Naive thymus-derived CD8-positive, alpha-beta T cell (primary cell): ENCODE measurements around the gene DOCK4. TPM values are rescaled to one million over a fixed set of nuclear protein-coding genes. Genes with fewer than 3 reads are reported as not detected.
A peak's percentile ranks its signal among the peaks of the same experiment; 100 is the strongest.

Experiments used
- ATAC-seq, 2 donors: fragments of 150-1000 bp; cut with Tn5 transposase in 1 of 2; sonication (Bioruptor Pico), chemical (Tn5 transposase) in 1 of 2; 1 replicate in 1 of 2; 2 replicates in 1 of 2; pipeline ENCODE4 v1.10.0; 2021; ENCODE audit warnings: mild to moderate bottlenecking in 2 of 2, moderate library complexity in 2 of 2
- POLR2A ChIA-PET: fragments of 350-600 bp; sonication (Branson Sonifier 250); formaldehyde crosslinking; loops from one replicate; lab custom pipeline; 2021; ENCODE audit warnings: antibody characterized with exemption; lab: Charles Lee
- DNase-seq, 10 donors: peaks; one replicate each; pipeline versions ENCODE4 v3.0.0 to v3.0.0-alpha.2; 2020 to 2022
- H3K27ac Mint-ChIP-seq, 10 donors: one replicate each; pipeline ENCODE4 v1.8.0; 2020 to 2022; ENCODE audit warnings: mild to moderate bottlenecking in 10 of 10, mixed read lengths in 10 of 10, moderate library complexity in 4 of 10, inconsistent platforms in 1 of 10
- H3K27me3 Mint-ChIP-seq, 5 donors: one replicate each; pipeline ENCODE4 v1.8.0; 2021 to 2022; ENCODE audit warnings: mixed read lengths in 5 of 5
- H3K36me3 Mint-ChIP-seq, 3 donors: one replicate each; pipeline ENCODE4 v1.8.0; 2020 to 2022; ENCODE audit warnings: mixed read lengths in 3 of 3, mild to moderate bottlenecking in 2 of 3, inconsistent platforms in 1 of 3
- H3K4me1 Mint-ChIP-seq, 4 donors: one replicate each; pipeline ENCODE4 v1.8.0; 2021 to 2022; ENCODE audit warnings: mixed read lengths in 4 of 4
- H3K4me3 Mint-ChIP-seq, 10 donors: one replicate each; pipeline ENCODE4 v1.8.0; 2020 to 2022; ENCODE audit warnings: mild to moderate bottlenecking in 10 of 10, mixed read lengths in 10 of 10, moderate library complexity in 6 of 10, inconsistent platforms in 1 of 10
- H3K9me3 Mint-ChIP-seq, 9 donors: one replicate each; pipeline ENCODE4 v1.8.0; 2020 to 2022; ENCODE audit warnings: mixed read lengths in 9 of 9, mild to moderate bottlenecking in 3 of 9, inconsistent platforms in 1 of 9, moderate library complexity in 1 of 9
- polyA plus RNA-seq, 3 donors: library from polyadenylated mRNA; unstranded; fragments of 300-500 nt; fragmentation: Illumina TruSeq; gene quantifications; one replicate each; pipeline ENCODE4 v1.2.3, GENCODE V29; 2021
- total RNA-seq, 8 experiments: library from RNA in 2 of 8; stranded (reverse) in 2 of 8; gene quantifications; one replicate each; pipeline ENCODE4 v1.2.3 and lab custom pipeline; 2021 to 2026

DOCK4 gene
- total and polyA plus RNA-seq, 5 experiments from 2014 or later, result 0.30 to 1.3 (median 0.67) TPM; not detected in 1

DNA sequence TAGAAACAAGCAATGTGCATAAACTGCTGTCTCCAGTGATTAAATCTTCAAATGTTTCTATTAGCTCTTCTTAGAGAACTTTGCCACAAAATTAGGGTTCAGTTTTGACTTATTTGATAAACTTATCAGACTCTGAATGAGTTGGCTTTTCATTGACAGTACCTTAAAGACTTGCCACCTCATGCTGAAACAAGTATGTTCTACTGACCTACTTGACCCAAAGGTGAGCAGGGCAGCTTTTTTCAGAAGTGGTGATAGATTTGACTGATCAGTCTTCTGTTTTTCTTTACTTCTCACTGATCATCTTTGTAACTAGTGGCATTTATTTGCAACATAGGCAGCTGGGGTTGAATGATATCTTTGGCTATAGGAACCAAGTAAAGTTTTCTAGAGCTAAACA, 8.1 kb upstream of the DOCK4 start:
- Mint-ChIP-seq H3K36me3 (peaks cover 0 to 13% (median 11%) of the 10 kb centered on the region in 3 donors), H3K4me1 (peaks cover 22 to 64% (median 43%) of the 10 kb centered on the region in 4 donors), H3K9me3 (no peaks in the 10 kb centered on the region), H3K4me3 (no peak overlapping the region), H3K27me3 (no peaks in the 10 kb centered on the region), H3K27ac (no peak overlapping the region)
- no peak for ATAC-seq
- DNase-seq, result no peak
- POLR2A ChIA-PET, result no interaction called here

DNA sequence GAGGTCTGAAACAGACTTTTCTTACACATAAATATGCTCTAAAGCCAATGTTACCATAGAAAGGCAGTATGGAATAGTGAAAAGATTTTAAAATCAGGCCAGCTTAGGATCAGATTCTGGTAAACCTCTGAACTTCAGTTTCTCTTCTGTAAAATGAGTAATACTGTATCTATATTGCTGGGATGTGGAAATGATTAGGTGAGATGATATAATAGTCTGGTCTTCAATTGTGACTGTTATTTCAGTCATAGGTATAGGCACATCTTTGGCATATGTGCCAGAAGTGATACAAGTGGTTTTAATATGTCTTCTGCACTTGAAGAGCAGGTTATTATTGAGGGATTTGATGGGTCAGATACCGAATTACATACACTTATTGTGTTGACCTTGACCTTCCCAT, 7.5 kb upstream of the DOCK4 start:
- Mint-ChIP-seq H3K9me3 (no peaks in the 10 kb centered on the region), H3K4me3 (no peak overlapping the region), H3K36me3 (peaks cover 0 to 13% (median 10%) of the 10 kb centered on the region in 3 donors), H3K27ac (no peak overlapping the region), H3K27me3 (no peaks in the 10 kb centered on the region), H3K4me1 (peaks cover 20 to 59% (median 47%) of the 10 kb centered on the region in 4 donors)
- ATAC-seq (no peak), DNase-seq (no peak)
- POLR2A ChIA-PET, result no interaction called here

DNA sequence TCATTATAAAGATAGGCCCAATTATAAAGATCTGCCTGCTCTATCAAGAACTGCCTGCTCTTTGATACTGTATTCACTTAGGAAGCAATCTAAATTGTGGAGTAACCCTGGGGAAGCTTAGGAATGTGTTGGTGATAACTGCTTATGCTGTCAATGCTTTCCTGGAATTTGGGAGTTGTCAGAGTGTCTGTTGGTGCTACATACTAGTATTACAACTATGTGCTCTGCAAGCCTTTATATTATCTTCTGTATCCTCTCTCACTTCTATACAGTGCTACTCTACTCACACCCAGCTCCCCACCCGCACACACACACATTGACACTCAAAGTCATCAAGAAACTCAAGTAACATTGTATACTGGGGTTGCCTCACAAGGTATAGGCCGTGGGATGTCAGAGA, 6.4 kb upstream of the DOCK4 start:
- DNase-seq, result no peak
- Mint-ChIP-seq H3K4me3 (no peak overlapping the region), H3K27me3 (no peaks in the 10 kb centered on the region), H3K36me3 (peaks cover 0 to 4% (median 3%) of the 10 kb centered on the region in 3 donors), H3K27ac (peak overlapping the region in 1 of 10 donors; percentile 36), H3K4me1 (peaks cover 16 to 48% (median 47%) of the 10 kb centered on the region in 4 donors), H3K9me3 (no peaks in the 10 kb centered on the region)
- ATAC-seq, result no peak
- POLR2A ChIA-PET, result no interaction called here

DNA sequence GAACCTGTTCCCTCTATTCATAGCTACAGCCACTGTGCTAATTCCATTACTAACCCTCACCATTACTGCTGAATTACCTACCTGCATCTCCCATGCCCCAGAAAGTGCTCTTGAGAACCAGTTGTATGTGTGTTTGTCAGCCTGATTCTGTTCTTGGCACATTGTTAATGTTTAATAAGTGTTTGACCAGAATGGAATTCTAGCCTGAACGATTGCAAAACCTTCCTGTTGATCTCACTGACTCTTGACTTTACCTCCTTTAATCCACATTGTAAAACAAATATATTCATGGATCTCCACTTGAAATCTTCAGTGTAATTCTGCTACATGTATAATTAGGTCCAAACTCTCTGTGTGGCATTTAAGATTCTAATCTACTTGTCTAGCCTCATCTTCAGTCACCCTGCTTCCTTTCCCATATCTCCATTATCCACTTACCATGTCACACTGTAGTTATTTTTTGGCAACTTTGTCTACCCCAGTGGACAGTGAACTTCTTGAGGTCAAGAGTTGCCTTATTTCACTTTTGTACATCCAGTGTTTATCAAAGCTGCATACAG, 5.2 kb upstream of the DOCK4 start:
- DNase-seq, result no peak
- no peak overlapping the region for H3K27ac Mint-ChIP-seq
- H3K4me1 Mint-ChIP-seq, result peaks cover 15 to 49% (median 46%) of the 10 kb centered on the region in 4 donors
- no peak for ATAC-seq
- no peaks in the 10 kb centered on the region for H3K36me3 Mint-ChIP-seq
- no peaks in the 10 kb centered on the region for H3K27me3 Mint-ChIP-seq
- no peak overlapping the region for H3K4me3 Mint-ChIP-seq
- POLR2A ChIA-PET, result no interaction called here
- H3K9me3 Mint-ChIP-seq, result no peaks in the 10 kb centered on the region

DNA sequence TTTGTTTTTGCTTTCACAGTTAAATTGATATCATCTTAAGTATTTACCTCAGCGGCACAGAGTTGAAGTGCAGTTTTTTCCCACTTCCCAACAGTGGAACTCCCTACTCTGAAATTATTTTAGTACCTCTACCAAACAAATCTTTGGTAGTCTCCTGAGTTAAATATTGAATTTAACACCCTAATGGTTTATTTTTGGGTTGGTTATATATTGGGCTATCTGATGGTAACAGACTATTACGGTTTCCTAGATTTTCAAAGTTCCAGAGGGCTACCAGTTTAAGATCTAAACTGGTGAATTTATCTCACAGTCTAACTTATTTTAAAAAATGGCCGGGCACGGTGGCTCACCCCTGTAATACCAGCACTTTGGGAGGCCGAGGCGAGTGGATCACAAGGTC, 1.6 kb upstream of the DOCK4 start:
- Mint-ChIP-seq H3K27me3 (peaks cover 6 to 18% (median 13%) of the 10 kb centered on the region in 5 donors), H3K4me3 (peak overlapping the region; percentile 93 to 98 (median 97)), H3K27ac (peak overlapping the region in 2 of 10 donors; percentile 4 to 93), H3K36me3 (no peaks in the 10 kb centered on the region), H3K9me3 (no peaks in the 10 kb centered on the region), H3K4me1 (peaks cover 27 to 52% (median 50%) of the 10 kb centered on the region in 4 donors)
- ATAC-seq (no peak), DNase-seq (no peak)
- POLR2A ChIA-PET, result interaction anchor here (4.0 kb wide), 1 partner anchor 243 kb away, joined by 23 read pairs; the partner anchor contains the start of gene IFRD1

DNA sequence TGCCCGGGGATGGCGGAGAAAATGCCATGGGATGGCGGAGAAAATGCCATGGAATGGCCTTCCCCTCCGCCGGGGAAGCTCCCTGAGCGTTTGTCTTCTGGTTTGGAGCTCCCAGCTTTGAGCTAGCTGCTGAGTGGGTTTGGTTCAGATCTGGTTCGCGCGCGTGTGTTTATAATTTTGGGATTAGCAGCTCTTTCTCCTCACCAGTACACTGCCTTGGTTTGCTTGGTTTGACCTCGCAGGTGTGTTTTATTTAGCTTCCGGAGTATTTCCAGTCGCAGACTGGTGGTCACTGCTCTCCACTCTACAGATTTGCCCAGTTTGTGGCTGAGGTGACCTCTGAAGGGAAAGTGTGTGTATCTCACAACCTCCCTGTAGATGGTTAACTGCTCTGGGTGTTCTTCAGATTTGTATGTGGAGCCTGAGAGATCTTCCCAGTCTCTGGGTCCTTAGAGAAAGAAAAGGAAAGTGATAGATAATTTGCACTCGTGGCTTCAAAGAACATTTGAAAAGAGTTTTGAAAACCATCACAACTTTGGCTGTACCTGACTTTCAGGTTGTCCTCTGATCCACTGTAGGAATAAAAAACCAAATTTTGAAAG, 893 bp upstream of the DOCK4 start:
- peak overlapping the region; percentile 75 to 96 (median 94) for H3K27ac Mint-ChIP-seq
- DNase-seq (peak in 3 of 10 donors; percentile 5 to 13 (median 10)), ATAC-seq (no peak)
- H3K4me3 Mint-ChIP-seq, result peak overlapping the region; percentile 93 to 98 (median 97)
- H3K4me1 Mint-ChIP-seq, result peaks cover 24 to 50% (median 46%) of the 10 kb centered on the region in 4 donors
- no peaks in the 10 kb centered on the region for H3K36me3 Mint-ChIP-seq
- no peaks in the 10 kb centered on the region for H3K9me3 Mint-ChIP-seq
- POLR2A ChIA-PET, result interaction anchor here (1.5 to 4.0 kb wide), 2 partner anchors 243 to 645 kb away, joined by 3 to 23 read pairs; partner anchors contain the start of genes IFRD1 and IMMP2L
- H3K27me3 Mint-ChIP-seq, result peaks cover 8 to 25% (median 16%) of the 10 kb centered on the region in 5 donors

DNA sequence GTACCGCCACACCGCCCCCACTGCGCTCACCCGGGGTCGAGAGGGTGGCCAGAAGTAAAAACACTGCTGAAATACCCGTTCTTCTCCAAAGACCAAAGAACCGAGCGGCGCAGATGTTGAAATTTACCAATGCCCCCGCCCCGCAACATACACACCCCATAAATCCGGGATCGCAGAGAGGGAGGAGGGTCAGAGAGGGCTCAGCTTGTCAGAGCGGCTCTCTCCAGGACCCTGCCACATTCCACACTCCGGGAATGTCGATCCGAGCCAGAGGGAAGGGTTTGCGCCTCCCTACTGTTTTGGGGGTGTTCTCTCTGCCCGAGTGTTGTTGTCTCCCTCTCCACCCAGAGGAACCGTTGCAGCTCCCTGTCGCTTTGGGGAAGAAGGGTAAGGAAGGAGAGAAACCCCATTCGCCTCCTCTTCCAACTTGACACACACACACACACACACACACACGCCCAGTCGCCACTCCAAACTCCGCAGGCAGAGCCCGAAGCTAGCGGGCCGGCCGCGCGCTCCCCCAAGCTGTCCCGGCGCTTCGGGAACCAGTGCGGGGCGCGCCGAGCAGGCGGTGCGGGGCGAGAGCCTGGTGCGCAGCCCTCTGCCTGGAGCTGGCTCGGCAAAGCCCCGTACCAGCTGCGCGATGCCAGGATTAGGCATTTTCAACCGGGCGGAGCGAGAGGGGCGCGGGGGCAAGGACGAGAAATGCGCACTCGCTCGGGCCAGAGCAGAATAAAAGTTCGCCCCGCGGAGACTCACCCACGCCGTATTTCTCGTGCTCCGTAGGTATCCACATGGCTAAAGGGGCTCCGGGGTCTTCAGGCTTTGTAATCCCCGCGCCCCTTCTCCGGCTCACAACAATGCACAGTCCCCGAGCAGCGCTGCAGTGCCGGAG, 609 bp downstream of the DOCK4 start:
- Mint-ChIP-seq H3K9me3 (no peaks in the 10 kb centered on the region), H3K36me3 (no peaks in the 10 kb centered on the region), H3K4me1 (peaks cover 19 to 42% (median 35%) of the 10 kb centered on the region in 4 donors), H3K27ac (peak overlapping the region in 9 of 10 donors; percentile 7 to 94 (median 64)), H3K27me3 (peaks cover 19 to 40% (median 31%) of the 10 kb centered on the region in 5 donors), H3K4me3 (peak overlapping the region; percentile 93 to 98 (median 97))
- POLR2A ChIA-PET, result interaction anchor here (0.6 to 4.0 kb wide), 3 partner anchors 95 to 644 kb away, joined by 3 to 23 read pairs (median 3); partner anchors contain the start of genes IFRD1 and IMMP2L
- ATAC-seq, result peak; percentile 22 to 32
- peak; percentile 11 to 63 (median 41) for DNase-seq

DNA sequence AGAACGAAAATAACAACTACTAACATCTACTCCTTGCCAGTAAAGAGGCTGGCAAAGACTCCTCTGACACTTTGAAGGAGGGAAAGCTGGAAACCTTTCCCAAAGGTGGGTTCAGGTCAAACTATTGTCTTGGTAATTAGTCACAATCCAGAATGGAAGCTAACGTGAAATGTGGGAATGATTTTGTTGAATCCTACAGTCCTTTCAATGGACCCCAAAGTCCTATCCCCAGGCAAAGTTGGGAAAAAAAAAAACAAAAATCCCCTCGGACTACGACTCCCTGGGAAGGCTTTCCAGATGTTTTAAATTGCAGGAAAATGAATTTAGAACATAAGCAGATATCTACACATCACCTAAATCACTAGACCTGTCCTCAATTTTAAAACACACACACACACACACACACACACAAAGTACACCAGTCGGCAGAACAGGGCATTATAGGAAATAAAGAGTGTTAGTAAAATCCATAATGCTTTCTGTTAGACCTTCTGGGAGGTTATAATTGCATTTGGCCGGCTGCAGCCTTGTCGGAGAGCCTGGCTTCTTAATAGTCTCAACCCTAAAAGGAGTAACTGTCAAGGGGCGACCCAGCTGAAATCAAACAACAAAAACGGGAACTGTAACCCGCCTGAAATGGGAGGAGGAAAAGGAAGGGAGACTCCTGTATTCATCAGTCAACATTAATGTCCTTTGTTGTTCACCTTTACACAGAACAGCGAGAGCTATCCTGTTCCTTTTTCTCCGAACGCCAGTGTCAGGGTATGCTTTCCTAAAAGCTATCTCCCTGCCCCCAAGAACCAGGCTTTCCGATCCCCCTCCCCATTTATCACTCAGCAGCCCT, 1.5 kb downstream of the DOCK4 start:
- ATAC-seq (no peak), DNase-seq (peak in 2 of 10 donors; percentile 26 to 31)
- no peaks in the 10 kb centered on the region for H3K36me3 Mint-ChIP-seq
- no peaks in the 10 kb centered on the region for H3K9me3 Mint-ChIP-seq
- peak overlapping the region in 6 of 10 donors; percentile 7 to 82 (median 70) for H3K27ac Mint-ChIP-seq
- POLR2A ChIA-PET, result interaction anchor here (0.6 to 4.0 kb wide), 2 partner anchors 96 to 246 kb away, joined by 3 to 23 read pairs; partner anchors contain the start of gene IFRD1
- peaks cover 21 to 49% (median 31%) of the 10 kb centered on the region in 5 donors for H3K27me3 Mint-ChIP-seq
- H3K4me3 Mint-ChIP-seq, result peak overlapping the region; percentile 93 to 98 (median 97)
- peaks cover 19 to 40% (median 34%) of the 10 kb centered on the region in 4 donors for H3K4me1 Mint-ChIP-seq

DNA sequence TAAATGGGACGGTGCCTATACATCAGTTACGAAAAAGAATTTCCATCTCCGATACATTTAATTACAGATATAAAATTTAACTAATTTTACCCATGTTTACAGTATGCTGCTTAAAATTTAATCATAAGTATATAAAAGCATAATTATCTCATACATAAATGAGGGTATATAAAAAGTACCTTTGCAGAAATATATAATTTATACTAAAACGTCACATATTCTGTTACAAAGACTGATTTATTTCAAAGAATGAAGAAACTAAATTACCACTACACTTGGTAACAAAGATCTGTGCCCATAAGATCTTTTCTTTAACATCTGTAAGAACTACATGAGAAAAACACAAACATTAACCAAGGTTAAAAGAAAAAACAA, 2.8 kb downstream of the DOCK4 start:
- Mint-ChIP-seq H3K27ac (no peak overlapping the region), H3K4me3 (peak overlapping the region in 2 of 10 donors; percentile 97 to 98), H3K36me3 (no peaks in the 10 kb centered on the region), H3K27me3 (peaks cover 23 to 60% (median 33%) of the 10 kb centered on the region in 5 donors), H3K4me1 (peaks cover 19 to 35% (median 31%) of the 10 kb centered on the region in 4 donors), H3K9me3 (no peaks in the 10 kb centered on the region)
- no peak for ATAC-seq
- POLR2A ChIA-PET, result no interaction called here
- DNase-seq, result no peak

DNA sequence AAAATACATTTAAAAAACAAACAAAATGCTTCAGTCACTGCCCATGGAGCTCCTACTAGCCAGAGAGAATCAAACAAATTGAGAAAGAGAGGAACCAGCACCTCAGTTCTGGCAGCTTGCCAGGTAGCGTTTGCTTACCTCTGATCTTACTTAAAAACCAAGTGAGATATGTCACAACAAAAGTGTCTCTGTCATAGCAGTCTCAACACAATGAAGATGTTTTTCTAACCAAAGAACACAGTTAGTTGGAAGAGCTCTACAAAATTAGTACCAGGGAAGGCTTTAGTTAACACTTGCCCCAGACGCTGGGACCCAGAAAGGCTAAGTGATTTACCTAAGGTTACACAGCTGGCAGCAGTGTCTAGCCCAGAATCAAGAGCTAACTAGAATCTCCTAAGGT, 3.4 kb downstream of the DOCK4 start:
- H3K4me1 Mint-ChIP-seq, result peaks cover 19 to 32% (median 31%) of the 10 kb centered on the region in 4 donors
- DNase-seq (peak in 6 of 10 donors; percentile 17 to 38 (median 30)), ATAC-seq (no peak)
- no peak overlapping the region for H3K27ac Mint-ChIP-seq
- peaks cover 26 to 65% (median 37%) of the 10 kb centered on the region in 5 donors for H3K27me3 Mint-ChIP-seq
- POLR2A ChIA-PET, result no interaction called here
- peak overlapping the region in 1 of 10 donors; percentile 26 for H3K4me3 Mint-ChIP-seq
- no peaks in the 10 kb centered on the region for H3K9me3 Mint-ChIP-seq
- H3K36me3 Mint-ChIP-seq, result no peaks in the 10 kb centered on the region

DNA sequence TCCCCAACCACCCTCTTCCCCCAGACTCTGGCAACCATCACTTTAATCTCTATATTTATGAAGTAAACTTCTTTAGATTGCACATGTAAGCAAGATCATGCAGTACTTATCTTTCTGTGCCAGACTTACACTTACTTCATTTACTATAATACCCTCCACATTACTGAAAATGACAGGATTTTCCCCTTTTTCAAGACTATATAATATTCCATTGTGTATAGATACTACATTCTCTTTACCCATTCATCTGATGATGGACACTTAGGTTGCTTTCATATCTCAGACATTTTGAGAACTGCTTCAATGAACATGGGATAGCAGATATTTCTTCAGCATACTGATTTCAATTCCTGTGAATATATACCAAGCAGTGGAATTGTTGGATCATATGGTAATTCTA, 4.4 kb downstream of the DOCK4 start:
- peaks cover 17 to 27% (median 22%) of the 10 kb centered on the region in 4 donors for H3K4me1 Mint-ChIP-seq
- H3K4me3 Mint-ChIP-seq, result no peak overlapping the region
- H3K36me3 Mint-ChIP-seq, result no peaks in the 10 kb centered on the region
- H3K9me3 Mint-ChIP-seq, result no peaks in the 10 kb centered on the region
- DNase-seq (no peak), ATAC-seq (no peak)
- peaks cover 27 to 75% (median 44%) of the 10 kb centered on the region in 5 donors for H3K27me3 Mint-ChIP-seq
- POLR2A ChIA-PET, result no interaction called here
- H3K27ac Mint-ChIP-seq, result no peak overlapping the region
